Activated B cell treated with CpG ODN at 0.5 μM for 24 hours (primary cell): Measurements from ENCODE around the gene HDAC2. TPM values are rescaled to one million over a fixed set of nuclear protein-coding genes. Genes with fewer than 3 reads are reported as not detected.

Source experiments
- ATAC-seq: fragments of 200-7000 bp; cut with Tn5 transposase; one replicate; pipeline ENCODE4 v1.10.0; 2021; ENCODE audit warnings: low read depth, mild to moderate bottlenecking, moderate library complexity
- CTCF ChIA-PET: fragments of 350-600 bp; sonication (Branson Sonifier 250); formaldehyde crosslinking; loops from one replicate; lab custom pipeline; 2021; ENCODE audit warnings: antibody characterized with exemption; lab: Charles Lee
- POLR2A ChIA-PET: fragments of 350-600 bp; sonication (Branson Sonifier 250); formaldehyde crosslinking; loops from one replicate; lab custom pipeline; 2021; ENCODE audit warnings: antibody characterized with exemption; lab: Charles Lee
- DNase-seq: peaks from one replicate; pipeline ENCODE4 v3.0.0; 2022
- H3K27ac Mint-ChIP-seq: one replicate; pipeline ENCODE4 v1.8.0; 2020; ENCODE audit warnings: mixed read lengths
- H3K27me3 Mint-ChIP-seq: one replicate; pipeline ENCODE4 v1.8.0; 2021; ENCODE audit warnings: mixed read lengths
- H3K36me3 Mint-ChIP-seq: one replicate; pipeline ENCODE4 v1.8.0; 2021; ENCODE audit warnings: low read depth, mixed read lengths
- H3K4me1 Mint-ChIP-seq: one replicate; pipeline ENCODE4 v1.8.0; 2021; ENCODE audit warnings: mixed read lengths
- H3K4me3 Mint-ChIP-seq: one replicate; pipeline ENCODE4 v1.8.0; 2020; ENCODE audit warnings: mild to moderate bottlenecking, mixed read lengths
- H3K9me3 Mint-ChIP-seq: one replicate; pipeline ENCODE4 v1.8.0; 2020; ENCODE audit warnings: mixed read lengths
- CTCF ChIP-seq: fragments of 200-600 bp; IDR thresholded peaks from one replicate; pipeline ENCODE4 v1.8.0; 2022; ENCODE audit warnings: antibody characterized with exemption, mild to moderate bottlenecking
- intact Hi-C: fragments of 100-400 bp; cut with micrococcal nuclease; formaldehyde crosslinking; loops from one replicate; pipeline ENCODE4 v1.15.1; 2024
- total RNA-seq: library from RNA; stranded (reverse); gene quantifications from 2 replicates; pipeline ENCODE4 v1.2.3, GENCODE V29; 2022

Gene HDAC2
- total RNA-seq, 1 donor from 2014 or later: 68.4 TPM

- no peak for TF ChIP-seq CTCF
- DNase-seq (no peak), ATAC-seq (no peak)
- no peak overlapping the region for H3K27ac Mint-ChIP-seq
- no peaks in the 10 kb centered on the region for H3K4me1 Mint-ChIP-seq
- no peaks in the 10 kb centered on the region for H3K9me3 Mint-ChIP-seq
- intact Hi-C loops: loop anchor here (10.0 kb wide), 1 partner anchor 1402 kb away; no protein-coding TSS in a partner anchor
- ChIA-PET CTCF (interaction anchor here (1.0 to 2.8 kb wide), 6 partner anchors 14 to 1727 kb away, joined by 3 to 17 read pairs (median 9); no protein-coding TSS in a partner anchor), POLR2A (no interaction called here)
- peaks cover 2% of the 10 kb centered on the region for H3K27me3 Mint-ChIP-seq
- no peaks in the 10 kb centered on the region for H3K36me3 Mint-ChIP-seq
- H3K4me3 Mint-ChIP-seq: no peak overlapping the region
Measured at GRCh38 chr6:113907102-113907815, 63.7 kb downstream of the HDAC2 start.

GRCh38 chr6:113903666-113904330 is 67.2 kb downstream of the HDAC2 start:
- intact Hi-C loops: loop anchor here (10.0 kb wide), 1 partner anchor 1399 kb away; no protein-coding TSS in a partner anchor
- CTCF ChIA-PET: no interaction called here

GRCh38 chr6:113901482-113901881 is 69.5 kb downstream of the HDAC2 start:
- Mint-ChIP-seq H3K4me1 (no peaks in the 10 kb centered on the region), H3K36me3 (no peaks in the 10 kb centered on the region), H3K27ac (no peak overlapping the region), H3K4me3 (no peak overlapping the region), H3K9me3 (no peaks in the 10 kb centered on the region), H3K27me3 (no peaks in the 10 kb centered on the region)
- ChIA-PET CTCF (no interaction called here), POLR2A (no interaction called here)
- TF ChIP-seq CTCF: no peak
- intact Hi-C loops: loop anchor here (10.0 kb wide), 1 partner anchor 1397 kb away; no protein-coding TSS in a partner anchor
- DNase-seq: no peak
- ATAC-seq: no peak

More at GRCh38 chr6:113903666-113904330, 67.2 kb downstream of the HDAC2 start:
- Mint-ChIP-seq H3K9me3 (no peaks in the 10 kb centered on the region), H3K4me3 (no peak overlapping the region), H3K4me1 (no peaks in the 10 kb centered on the region), H3K27me3 (no peaks in the 10 kb centered on the region), H3K27ac (no peak overlapping the region), H3K36me3 (no peaks in the 10 kb centered on the region)
- no peak for TF ChIP-seq CTCF
- POLR2A ChIA-PET: no interaction called here
- DNase-seq: no peak
- no peak for ATAC-seq

GRCh38 chr6:113894712-113895674 is 76.0 kb downstream of the HDAC2 start:
- Mint-ChIP-seq H3K27me3 (peaks cover 2% of the 10 kb centered on the region), H3K36me3 (no peaks in the 10 kb centered on the region), H3K27ac (no peak overlapping the region), H3K4me3 (no peak overlapping the region), H3K9me3 (peaks cover 7% of the 10 kb centered on the region), H3K4me1 (no peaks in the 10 kb centered on the region)
- ChIA-PET CTCF (no interaction called here), POLR2A (no interaction called here)
- ATAC-seq (no peak), DNase-seq (no peak)
- no peak for TF ChIP-seq CTCF
- intact Hi-C loops: no loop called here
